WI38 (cell line): ENCODE results near the gene ZNF132.
A peak's percentile ranks its signal among the peaks of the same experiment; 100 is the strongest.
"Not testable (repeated sequence)": the region's sequence is repeated elsewhere in the genome, so short reads cannot be mapped to it uniquely, and the experiment has no call there.

Source experiments
- H3K4me3 ChIP-seq: 2 replicates; pipeline ENCODE4 v1.5.1; 2011; ENCODE audit warnings: low read depth, mild to moderate bottlenecking, control low read depth, low read length
- TF ChIP-seq, protein P1 (sequence below): IDR thresholded peaks from 2 replicates; pipeline ENCODE4 v1.5.1; 2012; ENCODE audit warnings: low read depth, mild to moderate bottlenecking, control low read depth, low read length

The ZNF132 gene

GRCh38 chr19:58408152-58409009 is 31.6 kb downstream of the ZNF132 start, which contains the start of gene ZNF584:
ZNF584 (plus strand) TSS chr19:58408649; CDS start chr19:58409148, 499 bp downstream.
- peak within 1 kb of the TSS; percentile 82 for H3K4me3 ChIP-seq
- TF ChIP-seq, protein P1, sequence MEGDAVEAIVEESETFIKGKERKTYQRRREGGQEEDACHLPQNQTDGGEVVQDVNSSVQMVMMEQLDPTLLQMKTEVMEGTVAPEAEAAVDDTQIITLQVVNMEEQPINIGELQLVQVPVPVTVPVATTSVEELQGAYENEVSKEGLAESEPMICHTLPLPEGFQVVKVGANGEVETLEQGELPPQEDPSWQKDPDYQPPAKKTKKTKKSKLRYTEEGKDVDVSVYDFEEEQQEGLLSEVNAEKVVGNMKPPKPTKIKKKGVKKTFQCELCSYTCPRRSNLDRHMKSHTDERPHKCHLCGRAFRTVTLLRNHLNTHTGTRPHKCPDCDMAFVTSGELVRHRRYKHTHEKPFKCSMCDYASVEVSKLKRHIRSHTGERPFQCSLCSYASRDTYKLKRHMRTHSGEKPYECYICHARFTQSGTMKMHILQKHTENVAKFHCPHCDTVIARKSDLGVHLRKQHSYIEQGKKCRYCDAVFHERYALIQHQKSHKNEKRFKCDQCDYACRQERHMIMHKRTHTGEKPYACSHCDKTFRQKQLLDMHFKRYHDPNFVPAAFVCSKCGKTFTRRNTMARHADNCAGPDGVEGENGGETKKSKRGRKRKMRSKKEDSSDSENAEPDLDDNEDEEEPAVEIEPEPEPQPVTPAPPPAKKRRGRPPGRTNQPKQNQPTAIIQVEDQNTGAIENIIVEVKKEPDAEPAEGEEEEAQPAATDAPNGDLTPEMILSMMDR: no peak

DNA sequence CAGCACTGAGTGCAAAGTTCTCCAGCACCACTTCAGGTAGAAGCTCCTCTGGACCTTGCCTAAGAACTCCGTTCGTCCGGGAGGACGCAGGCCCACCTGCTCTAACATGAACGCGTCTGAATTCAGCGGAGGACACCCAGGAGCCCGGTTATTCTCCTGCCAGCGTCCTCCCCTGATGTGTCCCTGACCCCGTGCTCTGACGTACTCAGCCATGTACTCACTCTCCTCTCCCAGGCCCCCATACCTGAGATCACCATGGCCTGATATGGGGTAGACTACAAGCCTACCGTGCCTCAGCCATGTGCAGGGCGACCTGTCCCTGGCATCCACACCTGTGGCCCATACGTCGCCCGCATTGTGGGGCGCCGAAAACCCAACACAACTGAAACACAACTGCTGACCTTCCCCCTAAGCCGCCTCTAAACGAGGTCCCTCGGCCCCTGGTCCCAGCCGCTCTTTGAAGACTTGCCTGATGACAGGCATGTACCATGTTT is 32.2 kb downstream of the ZNF132 start:
- TF ChIP-seq, protein P1: no peak
- H3K4me3 ChIP-seq: peak overlapping the region; percentile 82

- H3K4me3 ChIP-seq: peak overlapping the region; percentile 82
- TF ChIP-seq, protein P1: no peak
Measured at GRCh38 chr19:58406818-58407657, 32.9 kb downstream of the ZNF132 start.

GRCh38 chr19:58403920-58404478 is 36.0 kb downstream of the ZNF132 start:
- H3K4me3 ChIP-seq: not testable (repeated sequence)

GRCh38 chr19:58401840-58402421 is 38.0 kb downstream of the ZNF132 start:
- peak overlapping the region; percentile 70 for H3K4me3 ChIP-seq
- TF ChIP-seq, protein P1: no peak

DNA sequence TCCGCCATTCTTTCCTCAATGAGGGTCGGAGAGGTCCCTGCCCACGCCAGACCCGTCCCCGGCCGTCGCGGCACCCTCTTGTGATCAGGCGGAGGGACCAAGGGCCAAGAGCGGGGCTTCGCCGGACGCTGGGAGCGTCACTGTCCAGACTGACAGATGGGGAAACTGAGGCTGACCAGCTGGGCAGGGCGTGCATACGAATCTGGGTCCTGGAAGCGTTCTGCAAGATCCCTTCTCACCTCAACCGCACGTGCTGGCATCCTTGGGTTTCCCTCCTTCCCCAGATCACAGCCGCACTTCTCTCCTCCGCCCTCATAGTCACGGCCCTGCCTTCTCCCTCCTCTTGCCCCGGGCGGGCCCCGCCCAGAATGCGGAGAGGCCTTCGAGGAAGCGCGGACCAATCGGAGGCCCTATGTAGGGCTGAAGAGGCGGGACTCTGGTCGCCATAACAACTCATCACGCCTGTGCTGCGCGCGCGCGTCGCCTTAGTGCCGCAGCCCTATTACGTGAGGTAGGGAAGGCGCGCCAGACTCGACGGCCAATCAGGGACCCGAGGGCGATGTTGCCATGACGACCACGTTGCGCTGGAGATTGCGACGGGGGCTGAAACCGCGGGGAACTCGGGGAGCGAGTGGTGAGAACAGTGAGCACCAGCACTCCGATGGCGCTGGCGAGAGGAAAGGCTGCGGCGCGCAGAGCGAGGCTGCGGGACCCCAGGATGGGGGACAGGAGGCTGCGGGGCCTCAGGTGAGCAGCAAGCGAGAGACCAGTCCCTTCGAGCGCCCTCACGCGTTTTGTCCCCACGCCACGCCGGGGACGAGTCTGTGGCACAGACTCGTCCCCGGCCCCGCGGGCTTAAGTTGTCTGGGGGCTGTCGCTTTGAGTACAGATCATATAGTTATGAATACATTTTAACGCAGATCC is 38.8 kb downstream of the ZNF132 start:
- TF ChIP-seq, protein P1: no peak
- peak overlapping the region; percentile 70 for H3K4me3 ChIP-seq
